GF-D8 (cell line): ENCODE results near the gene BUD23.
"Not testable (repeated sequence)": the region's sequence is repeated elsewhere in the genome, so short reads cannot be mapped to it uniquely, and the experiment has no call there.

Experiments
- DNase-seq: peaks from one replicate; lab custom pipeline; 2025; lab: John Stamatoyannopoulos, UW

Gene BUD23

DNA sequence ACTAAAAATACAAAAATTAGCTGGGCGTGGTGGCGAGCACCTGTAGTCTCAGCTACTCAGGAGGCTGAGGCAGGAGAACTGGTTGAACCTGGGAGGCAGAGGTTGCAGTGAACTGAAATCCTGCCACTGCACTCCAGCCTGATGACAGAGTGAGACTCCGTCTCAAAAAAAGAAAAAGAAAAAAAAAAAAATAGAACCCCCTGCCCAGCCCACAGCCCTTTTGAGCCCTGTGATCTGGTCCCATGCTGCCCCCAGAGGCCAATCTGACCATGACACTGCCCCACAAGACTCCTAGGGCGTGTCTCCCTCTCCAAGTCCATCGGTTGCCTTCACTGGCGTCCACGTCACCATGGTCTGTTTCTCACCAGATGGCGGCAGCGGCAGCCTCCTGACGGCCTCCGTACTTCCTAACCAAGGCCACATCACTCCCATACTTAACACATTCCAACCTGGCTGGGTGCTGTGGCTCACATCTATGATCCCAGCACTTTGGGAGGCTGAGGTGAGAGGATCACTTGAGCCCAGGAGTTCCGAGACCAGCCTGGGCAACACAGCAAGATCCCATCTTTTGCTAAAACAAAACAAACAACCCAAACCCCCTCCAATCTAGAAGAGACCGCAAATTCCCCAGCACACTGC is 18.1 kb downstream of the BUD23 start:
- DNase-seq = no peak

- no peak for DNase-seq
These were observed 18.8 kb downstream of the BUD23 start for GRCh38 chr7:73702226-73702625.

DNA sequence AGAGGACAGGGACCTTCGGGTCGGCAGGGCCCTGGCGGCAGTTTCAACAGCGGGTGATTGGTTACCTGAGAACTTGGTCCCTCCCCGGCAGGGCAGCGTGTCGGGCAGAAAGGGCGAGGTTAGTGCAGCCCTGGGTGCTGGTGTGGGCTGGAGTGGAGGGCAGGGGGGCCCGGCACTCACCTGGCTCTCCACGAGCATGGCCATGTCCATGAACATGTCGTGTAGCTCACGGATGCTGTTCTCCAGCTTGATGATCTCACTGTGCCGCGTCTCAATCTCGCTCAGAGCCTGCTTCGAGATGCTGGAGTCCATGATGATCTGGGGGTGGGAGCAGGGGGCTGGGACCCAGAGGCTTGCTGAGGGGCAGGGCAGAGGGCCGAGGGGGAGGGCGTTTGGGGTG is 19.3 kb downstream of the BUD23 start:
- no peak for DNase-seq

DNA sequence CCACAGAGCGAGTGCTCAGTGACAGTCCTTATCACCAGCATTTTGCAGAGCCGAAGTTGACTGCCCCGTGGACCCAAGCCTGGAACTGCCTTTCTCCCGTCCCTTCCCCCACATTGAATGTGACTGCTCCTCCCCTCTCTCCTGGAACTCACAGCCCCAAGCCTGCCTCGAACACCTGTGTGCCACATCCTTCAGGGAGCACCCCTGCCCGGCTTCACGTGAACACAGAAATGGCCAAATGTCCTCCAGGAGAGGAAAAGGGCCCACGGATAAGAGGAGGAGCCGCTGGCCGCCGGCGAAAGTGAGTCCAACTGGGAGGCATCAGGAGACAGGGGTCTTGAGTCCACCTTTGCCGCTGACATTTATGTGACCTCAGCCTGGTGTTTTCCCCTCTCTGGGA is 19.8 kb downstream of the BUD23 start:
- DNase-seq = no peak

DNA sequence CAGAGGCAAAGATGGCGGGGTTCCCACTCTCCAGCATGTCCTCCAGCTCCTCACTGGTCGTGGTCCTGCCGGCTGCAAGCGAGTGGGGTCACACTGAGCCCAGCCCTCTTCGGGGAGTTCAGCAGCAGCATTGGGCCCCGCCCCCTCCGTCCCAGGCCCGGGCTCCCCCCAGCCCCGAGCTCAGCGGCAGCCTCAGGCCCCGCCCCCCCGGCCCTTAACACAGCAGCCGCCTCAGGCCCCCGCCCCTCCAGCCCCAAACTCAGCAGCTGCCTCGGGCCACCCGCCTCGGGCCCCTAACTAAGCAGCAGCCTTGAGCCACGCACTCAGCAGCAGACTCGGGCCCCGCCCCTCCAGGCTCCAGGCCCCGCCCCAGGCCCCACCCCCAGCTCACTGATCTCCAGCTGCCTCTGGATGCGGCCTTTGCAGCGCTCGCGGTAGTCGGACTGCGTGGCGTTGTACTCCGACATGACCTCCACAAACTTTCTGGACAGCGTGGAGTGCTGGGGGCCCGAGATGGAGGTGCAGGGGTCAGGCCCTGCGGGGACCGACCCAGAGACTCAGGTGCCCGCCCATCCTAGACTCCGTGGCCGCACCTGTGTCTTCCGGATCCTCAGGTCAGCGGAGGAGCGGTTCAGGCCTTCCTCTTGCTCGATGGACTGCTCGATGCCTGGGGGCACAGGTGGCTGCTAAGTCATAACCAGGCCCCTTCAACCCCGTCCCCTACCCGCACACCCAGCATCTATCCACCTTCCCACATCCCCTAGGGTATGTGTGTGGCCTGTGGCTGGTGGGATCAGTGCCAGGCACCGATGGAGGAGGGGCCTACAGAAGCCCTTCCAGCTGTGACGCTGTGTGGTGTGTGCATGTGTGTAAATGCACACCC is 20.6 kb downstream of the BUD23 start:
- no peak for DNase-seq

- no peak for DNase-seq
These were observed 21.5 kb downstream of the BUD23 start for GRCh38 chr7:73704640-73705550.

DNA sequence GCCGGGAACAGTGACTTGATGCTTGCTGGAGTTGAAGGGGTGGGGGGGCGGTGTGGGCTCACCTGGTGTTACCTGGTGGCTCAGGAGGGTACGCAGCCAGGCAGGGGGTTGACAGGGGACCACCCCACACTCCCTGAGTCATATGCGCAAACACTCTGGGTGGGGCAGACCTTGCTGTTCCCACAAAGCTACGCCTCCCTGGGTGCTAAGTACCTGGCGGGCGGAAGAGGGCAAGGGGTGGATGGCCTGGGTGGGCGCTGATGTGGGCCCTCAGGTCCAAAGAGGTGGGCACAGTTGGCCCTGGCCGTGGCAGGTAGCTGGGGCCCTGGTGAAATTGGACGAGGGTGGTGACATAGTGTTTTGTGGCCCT is 22.1 kb downstream of the BUD23 start:
- no peak for DNase-seq

DNA sequence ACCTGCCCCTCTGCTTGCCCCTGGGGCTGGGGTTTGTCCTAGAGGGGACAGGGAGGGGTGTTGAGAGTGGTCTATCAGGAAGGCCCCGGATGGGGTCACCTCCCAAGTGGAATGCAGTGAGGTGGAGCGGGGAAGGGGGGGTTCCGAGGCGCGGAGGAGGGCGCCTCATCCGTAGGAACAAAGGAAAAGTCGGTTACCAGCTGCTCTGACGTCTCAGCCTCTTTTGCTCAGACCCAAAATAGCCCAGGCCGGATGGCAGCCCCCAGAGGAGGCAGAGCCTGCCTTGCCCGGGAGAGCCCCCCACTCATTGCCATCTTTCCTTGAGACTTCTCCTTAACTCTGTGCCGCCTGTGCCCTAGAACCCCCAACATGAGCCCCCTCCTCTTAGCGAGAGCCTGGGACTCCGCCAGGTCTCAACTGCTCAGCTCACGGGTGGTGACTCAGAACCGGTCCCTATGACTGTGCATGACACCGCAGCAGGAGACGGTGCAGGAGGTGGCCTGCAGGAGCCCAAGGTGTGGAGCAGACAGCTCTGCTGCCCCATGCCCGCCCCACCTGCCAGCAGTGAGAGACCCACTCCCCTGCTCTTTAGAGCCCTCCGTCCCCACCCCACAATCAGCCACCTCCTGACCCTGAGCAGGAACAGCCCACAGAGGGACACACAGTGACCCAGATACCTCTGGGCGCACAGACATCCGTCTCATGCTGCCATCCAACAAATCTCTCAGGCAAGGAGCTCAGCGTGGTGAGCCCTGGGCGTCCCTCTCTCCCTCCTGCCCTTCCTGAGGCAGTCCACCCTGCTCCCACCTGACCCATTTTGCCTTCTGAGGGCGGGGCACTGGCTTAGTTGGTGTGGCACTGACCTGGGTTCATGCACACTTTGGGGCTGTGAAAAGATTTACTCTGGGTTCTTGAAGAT is 23.0 kb downstream of the BUD23 start:
- DNase-seq = no peak

DNA sequence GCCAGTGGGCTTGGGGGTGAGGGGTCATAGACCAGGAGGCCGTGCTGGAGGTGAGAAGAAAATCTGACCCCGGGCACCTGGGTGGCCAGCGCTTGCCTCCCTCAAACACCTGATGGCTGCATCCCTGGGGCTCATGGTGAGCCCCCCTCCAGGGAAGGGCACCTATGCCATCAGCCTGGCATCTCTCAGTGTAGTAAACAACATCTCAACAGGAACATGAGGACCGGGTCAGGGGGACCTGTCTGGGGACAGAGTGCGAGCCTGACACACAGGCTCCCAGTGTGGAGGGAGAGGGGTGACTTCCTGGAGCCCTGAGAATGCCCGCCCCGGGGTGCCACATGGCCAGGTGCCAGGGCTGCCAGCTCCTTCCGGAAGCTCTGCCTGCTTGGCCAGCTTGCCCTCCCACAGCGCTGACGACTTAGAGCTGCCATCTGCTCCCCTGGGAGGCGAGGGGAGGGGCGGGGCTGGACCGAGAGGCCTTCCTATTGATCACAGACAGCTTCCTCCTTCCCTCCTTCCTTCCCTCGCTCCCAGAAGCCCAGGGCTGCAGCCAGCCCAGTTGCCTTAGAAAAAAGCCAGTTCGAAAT is 23.7 kb downstream of the BUD23 start:
- DNase-seq = peak; percentile 36

GRCh38 chr7:73708961-73709549 is 25.7 kb downstream of the BUD23 start:
- no peak for DNase-seq

DNA sequence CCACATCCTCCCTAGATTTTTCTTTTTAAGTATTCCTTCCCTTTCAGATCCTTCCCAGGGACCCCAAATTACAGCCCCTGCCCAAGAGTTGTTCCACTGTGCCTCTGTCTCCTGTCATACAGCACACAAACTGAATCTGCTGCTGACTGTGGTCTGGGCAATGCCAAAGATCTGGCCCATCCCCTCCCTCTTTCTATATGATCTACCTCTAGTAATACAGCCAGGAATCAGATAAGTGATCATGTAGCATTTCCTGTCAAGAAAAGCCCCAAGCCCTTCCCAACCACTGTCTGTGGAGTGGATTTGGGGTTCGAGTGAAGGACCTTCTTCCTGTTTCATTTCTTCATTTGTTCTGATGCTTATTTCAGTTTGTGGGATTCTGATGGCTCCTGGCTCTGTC is 29.4 kb downstream of the BUD23 start:
- DNase-seq = no peak

- not testable (repeated sequence) for DNase-seq
These were observed 29.9 kb downstream of the BUD23 start for GRCh38 chr7:73713319-73713718.

DNA sequence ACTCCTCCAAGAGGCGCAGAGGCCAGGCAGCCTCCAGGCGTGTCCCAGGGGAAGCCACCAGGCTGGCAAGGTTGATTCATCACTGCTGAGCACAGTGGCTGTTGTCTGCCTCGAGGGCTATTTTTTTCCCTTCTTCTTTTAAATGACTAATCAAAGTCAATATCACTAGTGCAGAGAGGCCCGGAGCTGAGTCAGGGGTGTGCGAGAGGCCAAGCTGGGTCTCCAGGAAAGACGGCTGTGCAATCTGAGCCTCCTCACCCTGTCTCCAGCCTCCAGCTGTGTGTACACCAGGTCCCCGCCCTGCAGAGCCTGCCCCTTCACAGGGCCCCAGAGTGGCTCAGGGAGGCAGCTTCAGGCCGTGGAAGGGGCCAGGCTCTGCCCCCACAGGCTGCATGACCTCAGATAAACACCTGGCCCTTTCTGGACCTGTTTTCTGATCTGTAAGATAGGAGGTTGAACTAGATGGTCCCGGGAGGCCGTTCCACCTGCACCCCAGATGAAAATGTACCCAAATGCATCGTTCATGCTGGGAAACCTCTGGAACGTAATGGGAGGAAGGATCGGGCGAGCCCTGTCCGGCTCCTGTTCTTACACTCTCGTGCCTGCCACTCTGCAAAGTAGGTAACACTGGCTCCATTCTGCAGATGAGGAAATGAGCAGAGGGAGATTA is 32.4 kb downstream of the BUD23 start:
- DNase-seq = peak; percentile 85

- no peak for DNase-seq
These were observed 33.0 kb downstream of the BUD23 start for GRCh38 chr7:73716318-73716890.

DNA sequence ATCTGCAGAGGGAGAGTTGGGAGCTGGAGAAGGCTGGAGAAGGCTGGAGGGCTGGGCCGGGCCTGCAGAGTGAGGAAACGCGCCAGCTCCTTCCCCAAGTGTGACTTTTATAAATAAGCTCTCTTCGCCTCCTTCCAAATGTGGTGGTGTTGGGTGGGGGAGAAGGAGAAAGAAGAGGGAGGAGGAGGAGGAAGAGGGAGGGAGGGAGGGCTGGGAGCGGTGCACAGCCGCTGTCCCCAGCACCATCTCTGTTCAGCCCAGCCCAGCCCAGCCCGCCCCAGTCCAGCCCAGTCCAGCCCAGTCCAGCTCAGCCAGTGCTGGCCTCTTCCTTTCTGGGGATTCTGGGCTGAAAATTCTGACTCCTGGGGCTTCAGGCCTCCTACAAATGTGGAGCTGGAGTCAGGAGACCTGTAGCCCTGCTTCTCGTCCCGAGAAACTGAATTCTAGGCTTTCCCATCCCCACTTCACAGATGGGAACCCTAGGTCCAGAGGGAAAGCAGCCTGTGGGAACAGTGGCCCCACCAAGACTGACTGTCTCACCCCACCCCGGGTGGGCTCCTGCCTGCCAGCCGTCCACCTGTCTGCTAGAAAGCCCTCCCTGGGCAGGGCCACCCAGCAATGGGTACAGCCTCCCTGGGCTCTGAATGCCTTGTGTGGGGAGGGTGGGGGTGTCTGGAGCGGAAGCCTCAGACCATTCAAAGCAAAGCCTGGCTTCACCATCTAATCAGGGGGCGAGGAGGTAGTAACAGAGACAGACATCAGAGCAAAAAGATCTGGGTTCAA is 33.8 kb downstream of the BUD23 start:
- no peak for DNase-seq

DNA sequence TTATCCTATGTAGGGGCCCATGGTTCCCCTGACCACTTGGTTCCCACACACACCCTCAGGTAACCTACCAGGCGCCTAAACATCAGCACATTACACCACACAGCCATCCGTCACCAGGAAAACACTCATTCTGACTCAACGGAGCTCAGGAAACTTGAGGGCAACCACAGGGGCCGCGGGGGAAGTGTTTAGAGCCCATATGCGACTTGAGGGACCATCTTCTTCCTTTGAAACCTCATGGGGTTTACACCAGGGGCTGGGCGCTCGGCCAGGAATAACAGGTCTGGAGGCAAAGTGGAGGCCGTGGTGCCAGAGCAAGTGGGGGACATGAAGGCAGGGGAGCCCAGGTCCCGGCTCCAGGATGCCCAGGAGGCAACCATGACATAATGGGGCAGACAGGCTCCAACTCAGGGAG is 34.6 kb downstream of the BUD23 start:
- peak; percentile 97 for DNase-seq

- no peak for DNase-seq
These were observed 35.1 kb downstream of the BUD23 start for GRCh38 chr7:73718438-73718881.

DNA sequence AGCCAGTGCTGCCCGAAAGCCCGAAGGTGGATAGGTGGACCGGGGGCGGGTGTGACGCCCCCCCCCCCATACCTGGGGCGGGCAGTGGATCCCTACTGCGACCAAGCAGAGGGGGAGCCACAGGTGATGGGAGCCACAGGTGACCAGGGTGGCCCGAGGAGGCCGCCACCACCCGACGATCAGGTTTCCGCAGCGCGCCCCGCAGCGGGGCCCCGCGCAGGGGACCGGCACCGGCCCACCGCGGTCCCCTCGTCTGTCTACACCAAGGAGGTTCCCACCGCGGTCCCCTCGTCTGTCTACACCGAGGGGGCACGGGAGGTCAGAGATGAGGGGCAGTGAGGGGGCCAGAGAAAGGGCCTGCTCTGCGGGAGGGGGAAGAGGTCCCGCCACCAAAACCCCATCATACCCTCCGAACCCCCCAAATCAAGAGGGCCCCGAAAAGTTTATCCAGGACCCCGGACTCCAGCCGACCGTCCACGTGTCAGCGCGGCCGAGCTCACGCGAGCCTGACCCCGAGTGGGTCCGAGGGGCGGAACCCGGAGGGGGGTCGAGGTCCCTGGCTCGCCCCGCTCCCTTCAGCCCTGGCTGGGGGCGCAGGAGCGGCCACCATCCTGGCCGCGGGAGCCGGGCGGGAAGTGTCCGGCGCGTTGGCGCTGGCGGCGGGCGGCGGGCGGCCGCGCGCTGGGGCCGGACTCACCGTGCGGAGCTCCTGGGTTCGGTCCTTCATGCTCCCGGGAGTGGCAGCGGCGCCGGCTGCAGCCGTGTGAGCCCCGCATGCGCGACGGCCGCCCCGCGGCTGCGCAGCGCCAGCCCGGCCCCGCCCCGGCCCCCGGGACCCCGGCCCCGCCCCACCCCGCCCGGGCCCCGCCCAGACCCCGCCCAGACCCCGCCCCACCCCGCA is 35.8 kb downstream of the BUD23 start, which contains the start of gene STX1A:
TSS of gene STX1A (minus strand) at position 765 of the 901 bp plus-strand sequence. CDS start at position 727, 38 bp downstream.
- peak; percentile 19 for DNase-seq
